Kidney (tissue), 14 donors: ENCODE results near the gene GBX1. TPM values are rescaled to one million over a fixed set of nuclear protein-coding genes. Genes with fewer than 3 reads are reported as not detected.

Source experiments
- DNase-seq, 5 donors: peaks; one replicate each; pipeline ENCODE4 v3.0.0-alpha.2; 2013 to 2020
- FAIRE-seq: peaks from 2 replicates; lab custom pipeline; 2012; peaks lifted over from hg19 to GRCh38; lab: Jason Lieb, UNC
- H3K27ac ChIP-seq, 2 donors: one replicate each; pipeline ENCODE4 v1.7.0; 2013; ENCODE audit warnings: low read depth in 2 of 2, low read length in 2 of 2, inconsistent platforms in 1 of 2
- H3K27me3 ChIP-seq: one replicate; pipeline ENCODE4 v1.7.1; 2013; ENCODE audit warnings: low read length, inconsistent platforms; ENCODE audit not compliant: control insufficient read depth, insufficient read depth
- H3K36me3 ChIP-seq, 3 donors: one replicate each; pipeline versions ENCODE4 v1.7.0 to v1.7.1; 2013; ENCODE audit warnings: low read length in 3 of 3, control low read depth in 1 of 3, inconsistent platforms in 1 of 3; ENCODE audit not compliant: insufficient read depth in 3 of 3, control insufficient read depth in 2 of 3
- H3K4me1 ChIP-seq, 3 donors: one replicate each; pipeline versions ENCODE4 v1.7.0 to v1.7.1; 2013; ENCODE audit warnings: low read length in 3 of 3, inconsistent platforms in 1 of 3, low read depth in 1 of 3; ENCODE audit not compliant: control insufficient read depth in 2 of 3, insufficient read depth in 2 of 3
- H3K4me3 ChIP-seq, 3 donors: one replicate each; pipeline versions ENCODE4 v1.7.0 to v1.8.1; 2013; ENCODE audit warnings: low read length in 3 of 3, control low read depth in 1 of 3, inconsistent platforms in 1 of 3
- H3K9ac ChIP-seq, 3 donors: one replicate each; pipeline versions ENCODE4 v1.7.0 to v1.7.1; 2013; ENCODE audit warnings: low read length in 3 of 3, control low read depth in 1 of 3, inconsistent platforms in 1 of 3
- H3K9me3 ChIP-seq, 3 donors: one replicate each; pipeline versions ENCODE4 v1.7.0 to v1.7.1; 2013; ENCODE audit warnings: low read length in 3 of 3, control low read depth in 1 of 3, inconsistent platforms in 1 of 3; ENCODE audit not compliant: control insufficient read depth in 2 of 3, insufficient read depth in 1 of 3
- CTCF ChIP-seq: IDR thresholded peaks from 3 replicates; pipeline ENCODE4 v1.5.1; 2012; ENCODE audit warnings: mild to moderate bottlenecking, moderate library complexity, borderline replicate concordance; ENCODE audit not compliant: insufficient read depth; ENCODE audit errors: extremely low read depth
- intact Hi-C: fragments of 100-400 bp; cut with DNase I; formaldehyde crosslinking; loops from one replicate; pipeline ENCODE4 v1.11.1; 2022
- polyA plus RNA-seq: library from polyadenylated mRNA; stranded (reverse); fragments of 350-450 nt; fragmentation: Illumina TruSeq; extraction: RNeasy Lipid Tissue Mini Kit (QIAGEN cat#74804); gene quantifications from one replicate; pipeline ENCODE4 v1.2.3, GENCODE V29; 2014; ENCODE audit warnings: low read depth, low replicate concordance; ENCODE audit not compliant: insufficient read depth
- total RNA-seq: library from RNA; stranded (reverse); fragmentation: NEBNext Ultra II Directional; extraction: Animal tissue kit (Norgen Biotek cat#: 25700); gene quantifications from one replicate; pipeline ENCODE4 v1.2.1, GENCODE V29; 2021
- donor health status: control.
- donor health status: control.
- donor health status: control.
- donor health status: control.
- donor health status: control.
- donor health status: DM: yes; HTN: yes; CAD: no.
- donor health status: Normal renal cell carcinoma (clear cell type).

Gene GBX1
- total and polyA plus RNA-seq, 2 donors from 2014 or later: not detected

- no peak overlapping the region for H3K4me3 ChIP-seq
- no peaks in the 10 kb centered on the region for H3K9me3 ChIP-seq
- FAIRE-seq (no peak), DNase-seq (no peak)
- no peak for TF ChIP-seq CTCF
- intact Hi-C loops: no loop called here
- peaks cover 0 to 28% (median 13%) of the 10 kb centered on the region in 3 donors for H3K36me3 ChIP-seq
- H3K4me1 ChIP-seq: peaks cover 0 to 5% (median 0%) of the 10 kb centered on the region in 3 donors
- H3K27ac ChIP-seq: no peak overlapping the region
- no peaks in the 10 kb centered on the region for H3K27me3 ChIP-seq
- no peak overlapping the region for H3K9ac ChIP-seq
Measured at GRCh38 chr7:151128144-151128543, 39.4 kb downstream of the GBX1 start.

GRCh38 chr7:151126491-151127137 is 40.9 kb downstream of the GBX1 start:
- Histone ChIP-seq H3K27ac (no peak overlapping the region), H3K9me3 (no peaks in the 10 kb centered on the region), H3K9ac (no peak overlapping the region), H3K27me3 (no peaks in the 10 kb centered on the region), H3K36me3 (peaks cover 0 to 24% (median 13%) of the 10 kb centered on the region in 3 donors), H3K4me3 (no peak overlapping the region), H3K4me1 (peaks cover 0 to 5% (median 0%) of the 10 kb centered on the region in 3 donors)
- DNase-seq (peak in 1 of 5 donors; percentile 69), FAIRE-seq (no peak)
- no peak for TF ChIP-seq CTCF
- intact Hi-C loops: no loop called here

- no peak for TF ChIP-seq CTCF
- Histone ChIP-seq H3K36me3 (peaks cover 0 to 23% (median 13%) of the 10 kb centered on the region in 3 donors), H3K9ac (no peak overlapping the region), H3K4me3 (peak overlapping the region in 2 of 3 donors; percentile 12 to 46), H3K27me3 (no peaks in the 10 kb centered on the region), H3K9me3 (no peaks in the 10 kb centered on the region), H3K4me1 (peaks cover 0 to 5% (median 0%) of the 10 kb centered on the region in 3 donors), H3K27ac (no peak overlapping the region)
- FAIRE-seq (no peak), DNase-seq (peak in 3 of 5 donors; percentile 52 to 75 (median 64))
- intact Hi-C loops: no loop called here
Measured at GRCh38 chr7:151125846-151126481, 41.5 kb downstream of the GBX1 start.
